Hepatocyte (in vitro differentiated cells): ENCODE measurements around the gene STX5. TPM values are rescaled to one million over a fixed set of nuclear protein-coding genes. Genes with fewer than 3 reads are reported as not detected.
"Not testable (repeated sequence)": the region's sequence is repeated elsewhere in the genome, so short reads cannot be mapped to it uniquely, and the experiment has no call there.

Experiments used
- DNase-seq: peaks from one replicate; pipeline ENCODE4 v3.0.0-alpha.2; 2016; ENCODE audit warnings: low spot score
- H2AFZ ChIP-seq: fragments of 200-600 bp; sonication (generic); 2 replicates; pipeline ENCODE4 v1.6.0; 2016; ENCODE audit warnings: antibody characterized with exemption, mild to moderate bottlenecking
- H3K27ac ChIP-seq: fragments of 200-600 bp; sonication (generic); 2 replicates; pipeline ENCODE4 v1.5.1; 2016; ENCODE audit warnings: mild to moderate bottlenecking
- H3K27me3 ChIP-seq: fragments of 200-600 bp; sonication (generic); 2 replicates; pipeline ENCODE4 v1.6.1; 2016
- H3K36me3 ChIP-seq: fragments of 200-600 bp; sonication (generic); replicated peaks from 2 replicates; pipeline ENCODE4 v1.5.1; 2016; ENCODE audit warnings: low read depth; ENCODE audit not compliant: insufficient read depth
- H3K4me1 ChIP-seq: fragments of 200-600 bp; sonication (generic); 2 replicates; pipeline ENCODE4 v1.5.1; 2016; ENCODE audit warnings: mild to moderate bottlenecking, moderate library complexity; ENCODE audit not compliant: insufficient read depth
- H3K4me2 ChIP-seq: fragments of 200-600 bp; sonication (generic); 2 replicates; pipeline ENCODE4 v1.6.0; 2016
- H3K4me3 ChIP-seq: fragments of 200-600 bp; sonication (generic); 2 replicates; pipeline ENCODE4 v1.5.1; 2016; ENCODE audit warnings: mild to moderate bottlenecking
- H3K79me2 ChIP-seq: fragments of 200-600 bp; sonication (generic); 2 replicates; pipeline ENCODE4 v1.6.0; 2017; ENCODE audit warnings: mild to moderate bottlenecking
- H3K9me2 ChIP-seq: fragments of 200-600 bp; sonication (generic); replicated peaks from 2 replicates; pipeline ENCODE4 v1.6.0; 2017; ENCODE audit warnings: mild to moderate bottlenecking; ENCODE audit not compliant: insufficient read depth
- H3K9me3 ChIP-seq: fragments of 200-600 bp; sonication (generic); 2 replicates; pipeline ENCODE4 v1.5.1; 2016; ENCODE audit warnings: low read depth, mild to moderate bottlenecking
- H4K20me1 ChIP-seq: fragments of 200-600 bp; sonication (generic); 2 replicates; pipeline ENCODE4 v1.6.0; 2016; ENCODE audit warnings: mild to moderate bottlenecking; ENCODE audit not compliant: insufficient read depth, poor library complexity, severe bottlenecking
- CTCF ChIP-seq: fragments of 200-600 bp; sonication (generic); IDR thresholded peaks from 2 replicates; pipeline ENCODE4 v1.5.1; 2016; ENCODE audit warnings: antibody characterized with exemption, mild to moderate bottlenecking; ENCODE audit not compliant: poor library complexity
- EZH2 ChIP-seq: fragments of 200-600 bp; sonication (generic); IDR thresholded peaks from 2 replicates; pipeline ENCODE4 v1.6.1; 2016; ENCODE audit warnings: antibody characterized with exemption, mild to moderate bottlenecking, borderline replicate concordance
- EZH2phosphoT487 ChIP-seq: fragments of 200-600 bp; sonication (generic); IDR thresholded peaks from one replicate; pipeline ENCODE4 v1.6.1; 2018; ENCODE audit warnings: antibody characterized with exemption, mild to moderate bottlenecking, low read depth, moderate library complexity; ENCODE audit not compliant: unreplicated experiment, severe bottlenecking
- WGBS: methylation state at CpG from one replicate; pipeline ENCODE4 v1.1.6; 2016; ENCODE audit warnings: low lambda C conversion rate; ENCODE audit errors: missing lambda C conversion rate; 5-methylcytosine and 5-hydroxymethylcytosine counted together
- polyA plus RNA-seq: library from polyadenylated mRNA; unstranded; fragments of >200 nt; fragmentation: Nextera tagmentation; extraction: Ambion mirVana; gene quantifications from 2 replicates; pipeline ENCODE4 v1.2.1, GENCODE V29; 2016
- total RNA-seq: library from RNA; depleted of rRNA; stranded (reverse); fragments of >200 nt; gene quantifications from 2 replicates; pipeline ENCODE4 v1.2.3, GENCODE V29; 2014

The STX5 gene
- total and polyA plus RNA-seq, 2 experiments from 2014 or later: 35.4 to 49.7 TPM

GRCh38 chr11:62860835-62861563 lies 29.1 kb upstream of the STX5 start:
- TF ChIP-seq EZH2phosphoT487 (no peak), EZH2 (no peak), CTCF (no peak)
- 48% methylated on average over 5 of the region's 5 CpGs for WGBS

GRCh38 chr11:62859281-62859703 lies 27.4 kb upstream of the STX5 start:
- not testable (repeated sequence) for H3K4me3 ChIP-seq, H2AFZ ChIP-seq, H3K9me2 ChIP-seq, H3K36me3 ChIP-seq, DNase-seq, H3K4me2 ChIP-seq, H3K9me3 ChIP-seq, H3K27me3 ChIP-seq
- Histone ChIP-seq H3K27ac (peak overlapping the region; percentile 66), H3K79me2 (peaks cover 49% of the 10 kb centered on the region), H3K4me1 (peaks cover 44% of the 10 kb centered on the region), H4K20me1 (peaks cover 10% of the 10 kb centered on the region)
- 64% methylated on average over 8 of the region's 8 CpGs for WGBS

More at GRCh38 chr11:62860835-62861563, 29.1 kb upstream of the STX5 start:
- no peak for DNase-seq
- Histone ChIP-seq H3K9me2 (no peaks in the 10 kb centered on the region), H3K36me3 (no peaks in the 10 kb centered on the region), H3K9me3 (no peaks in the 10 kb centered on the region), H3K4me1 (peaks cover 44% of the 10 kb centered on the region), H3K27me3 (no peaks in the 10 kb centered on the region), H3K79me2 (peaks cover 44% of the 10 kb centered on the region), H2AFZ (no peak overlapping the region), H4K20me1 (no peaks in the 10 kb centered on the region), H3K4me2 (peak overlapping the region; percentile 46), H3K27ac (peak overlapping the region; percentile 66), H3K4me3 (no peak overlapping the region)

GRCh38 chr11:62858201-62858600 lies 26.4 kb upstream of the STX5 start:
- peak overlapping the region; percentile 89 for H3K4me2 ChIP-seq
- H3K4me1 ChIP-seq: peaks cover 54% of the 10 kb centered on the region
- no peak overlapping the region for H3K4me3 ChIP-seq
- H3K79me2 ChIP-seq: peaks cover 56% of the 10 kb centered on the region
- no peaks in the 10 kb centered on the region for H3K9me2 ChIP-seq
- H3K27me3 ChIP-seq: no peaks in the 10 kb centered on the region
- H3K9me3 ChIP-seq: no peaks in the 10 kb centered on the region
- 37% methylated on average over 7 of the region's 7 CpGs for WGBS
- H4K20me1 ChIP-seq: peaks cover 21% of the 10 kb centered on the region
- H3K27ac ChIP-seq: peak overlapping the region; percentile 43
- H2AFZ ChIP-seq: peak overlapping the region; percentile 9
- H3K36me3 ChIP-seq: peaks cover 4% of the 10 kb centered on the region
- TF ChIP-seq CTCF (no peak), EZH2phosphoT487 (no peak), EZH2 (no peak)
- DNase-seq: no peak

GRCh38 chr11:62857541-62857982 lies 25.7 kb upstream of the STX5 start:
- Histone ChIP-seq H3K27me3 (no peaks in the 10 kb centered on the region), H3K79me2 (peaks cover 59% of the 10 kb centered on the region), H3K36me3 (peaks cover 10% of the 10 kb centered on the region), H3K27ac (peak overlapping the region; percentile 43), H3K9me2 (no peaks in the 10 kb centered on the region), H3K4me3 (no peak overlapping the region), H3K9me3 (no peaks in the 10 kb centered on the region), H2AFZ (peak overlapping the region; percentile 9), H4K20me1 (peaks cover 27% of the 10 kb centered on the region), H3K4me2 (peak overlapping the region; percentile 89), H3K4me1 (peaks cover 56% of the 10 kb centered on the region)
- 54% methylated on average over 2 of the region's 2 CpGs for WGBS
- TF ChIP-seq EZH2 (no peak), CTCF (no peak), EZH2phosphoT487 (no peak)
- DNase-seq: no peak
